Liver (tissue), 9 donors: ENCODE results near the gene RAB7A. TPM values are rescaled to one million over a fixed set of nuclear protein-coding genes. Genes with fewer than 3 reads are reported as not detected.

Source experiments
- DNase-seq: peaks from one replicate; pipeline ENCODE4 v3.0.0-alpha.2; 2017; ENCODE audit warnings: low spot score
- H3K27ac ChIP-seq, 2 donors: one replicate each; pipeline ENCODE4 v1.7.0; 2013; ENCODE audit warnings: inconsistent platforms in 2 of 2, low read length in 2 of 2, control low read depth in 1 of 2, low read depth in 1 of 2, mild to moderate bottlenecking in 1 of 2
- H3K27me3 ChIP-seq, 4 donors: one replicate each; pipeline versions ENCODE4 v1.6.1 to v1.7.0; 2013; ENCODE audit warnings: low read length in 3 of 4, inconsistent platforms in 1 of 4, mild to moderate bottlenecking in 1 of 4, moderate library complexity in 1 of 4; ENCODE audit not compliant: control insufficient read depth in 4 of 4, insufficient read depth in 4 of 4
- H3K36me3 ChIP-seq, 4 donors: one replicate each; pipeline versions ENCODE4 v1.6.1 to v1.7.0; 2013; ENCODE audit warnings: low read length in 3 of 4, mild to moderate bottlenecking in 3 of 4, low read depth in 1 of 4, moderate library complexity in 1 of 4; ENCODE audit not compliant: control insufficient read depth in 4 of 4, insufficient read depth in 3 of 4
- H3K4me1 ChIP-seq, 4 donors: one replicate each; pipeline versions ENCODE4 v1.6.1 to v1.7.0; 2013; ENCODE audit warnings: low read length in 3 of 4, mild to moderate bottlenecking in 3 of 4, moderate library complexity in 1 of 4; ENCODE audit not compliant: control insufficient read depth in 4 of 4, insufficient read depth in 4 of 4
- H3K4me3 ChIP-seq, 3 donors: one replicate each; pipeline versions ENCODE4 v1.6.1 to v1.7.0; 2013; ENCODE audit warnings: low read length in 3 of 3, control low read depth in 1 of 3, low read depth in 1 of 3, mild to moderate bottlenecking in 1 of 3
- H3K9ac ChIP-seq, 2 donors: one replicate each; pipeline ENCODE4 v1.7.0; 2013; ENCODE audit warnings: low read length in 2 of 2, mild to moderate bottlenecking in 2 of 2, moderate library complexity in 2 of 2, control low read depth in 1 of 2, low read depth in 1 of 2
- H3K9me3 ChIP-seq, 4 donors: one replicate each; pipeline versions ENCODE4 v1.6.1 to v1.7.0; 2013; ENCODE audit warnings: low read length in 3 of 4; ENCODE audit not compliant: control insufficient read depth in 4 of 4
- ATF3 ChIP-seq: IDR thresholded peaks from 2 replicates; pipeline ENCODE4 v1.6.1; 2016; ENCODE audit warnings: antibody characterized with exemption
- FOXA1 ChIP-seq: IDR thresholded peaks from 2 replicates; pipeline ENCODE4 v1.6.1; 2016; ENCODE audit warnings: antibody characterized with exemption
- HNF4A ChIP-seq, 2 donors: conservative IDR thresholded peaks; 2 replicates each; pipeline ENCODE4 v1.6.1; 2016; ENCODE audit warnings: antibody characterized with exemption in 2 of 2, mild to moderate bottlenecking in 2 of 2
- HNF4G ChIP-seq: IDR thresholded peaks from 2 replicates; pipeline ENCODE4 v1.6.1; 2016; ENCODE audit warnings: antibody characterized with exemption
- JUND ChIP-seq, 2 donors: IDR thresholded peaks; 2 replicates each; pipeline ENCODE4 v1.6.1; 2016; ENCODE audit warnings: antibody characterized with exemption in 2 of 2
- MAX ChIP-seq: IDR thresholded peaks from 2 replicates; pipeline ENCODE4 v1.6.1; 2016; ENCODE audit warnings: antibody characterized with exemption
- NR2F2 ChIP-seq: IDR thresholded peaks from 2 replicates; pipeline ENCODE4 v1.6.1; 2016; ENCODE audit warnings: antibody characterized with exemption
- RAD21 ChIP-seq, 2 donors: IDR thresholded peaks; 2 replicates each; pipeline ENCODE4 v1.6.1; 2016; ENCODE audit warnings: antibody characterized with exemption in 2 of 2, mild to moderate bottlenecking in 2 of 2
- RXRA ChIP-seq, 2 donors: IDR thresholded peaks; 2 replicates each; pipeline ENCODE4 v1.6.1; 2017 to 2018; ENCODE audit warnings: antibody characterized with exemption in 2 of 2, mild to moderate bottlenecking in 1 of 2
- SP1 ChIP-seq: IDR thresholded peaks from 2 replicates; pipeline ENCODE4 v1.6.1; 2018; ENCODE audit warnings: antibody characterized with exemption, mild to moderate bottlenecking
- TAF1 ChIP-seq: conservative IDR thresholded peaks from 2 replicates; pipeline ENCODE4 v1.6.1; 2016; ENCODE audit warnings: antibody characterized with exemption, mild to moderate bottlenecking
- YY1 ChIP-seq: IDR thresholded peaks from 2 replicates; pipeline ENCODE4 v1.6.1; 2016; ENCODE audit warnings: antibody characterized with exemption, mild to moderate bottlenecking
- ZBTB33 ChIP-seq: IDR thresholded peaks from 2 replicates; pipeline ENCODE4 v1.6.1; 2016; ENCODE audit warnings: antibody characterized with exemption
- WGBS: extraction: QIAGEN DNeasy Blood & Tissue Kit; methylation state at CpG from one replicate; pipeline ENCODE4 v1.1.7; 2013; 5-methylcytosine and 5-hydroxymethylcytosine counted together
- polyA plus RNA-seq, 2 donors: library from polyadenylated mRNA; stranded (reverse) in 1 of 2; unstranded in 1 of 2; fragments of 200-250 nt in 1 of 2; fragments of >200 nt in 1 of 2; fragmentation: Nextera tagmentation in 1 of 2; extraction: Ambion mirVana in 1 of 2; gene quantifications; one replicate each; pipeline versions ENCODE4 v1.2.1 to v1.2.3, GENCODE V29; 2013 to 2015
- total RNA-seq, 2 donors: library from RNA; depleted of rRNA; stranded (reverse); fragments of >200 nt; gene quantifications; one replicate each; pipeline ENCODE4 v1.2.3, GENCODE V29; 2014
- TF ChIP-seq, protein P1 (sequence below): fragments of 150-350 bp; IDR thresholded peaks from 2 replicates; pipeline ENCODE4 v1.5.1; 2017; ENCODE audit warnings: improper control_type of control experiment, low read depth, low read length; ENCODE audit not compliant: missing input control
- donor health status: healthy.
- donor health status: healthy.
- donor health status: healthy.
- donor health status: healthy.
- donor health status: healthy.

The RAB7A gene
- total and polyA plus RNA-seq, 4 donors, result 34.6 to 90.6 (median 63.4) TPM

DNA sequence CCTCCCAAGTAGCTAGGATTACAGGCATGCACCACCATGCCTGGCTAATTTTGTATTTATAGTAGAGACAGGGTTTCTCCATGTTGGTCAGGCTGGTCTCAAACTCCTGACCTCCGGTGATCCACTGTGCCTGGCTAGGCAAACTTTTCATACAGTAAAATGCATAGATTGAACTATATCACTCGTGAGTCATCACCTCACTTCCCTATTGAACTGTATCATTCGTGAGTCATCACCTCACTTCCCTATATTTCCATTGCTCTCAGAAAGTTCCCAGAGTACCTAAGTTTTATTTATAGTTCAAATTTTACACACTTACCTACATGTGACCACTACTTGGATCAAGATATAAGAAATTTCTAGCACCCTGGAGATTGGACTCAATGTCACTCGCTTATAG, 79.8 kb downstream of the RAB7A start:
- Histone ChIP-seq H3K9ac (no peak overlapping the region), H3K27me3 (no peaks in the 10 kb centered on the region), H3K27ac (no peak overlapping the region), H3K4me3 (no peak overlapping the region), H3K4me1 (peaks cover 0 to 16% (median 7%) of the 10 kb centered on the region in 4 donors), H3K9me3 (no peaks in the 10 kb centered on the region), H3K36me3 (peaks cover 2 to 34% (median 23%) of the 10 kb centered on the region in 4 donors)
- DNase-seq, result no peak
- TF ChIP-seq YY1, result no peak
- no peak for TF ChIP-seq MAX
- no peak for TF ChIP-seq NR2F2
- no peak for TF ChIP-seq HNF4A (conservative IDR thresholded peaks at IDR 0.05)
- no peak for TF ChIP-seq RXRA (IDR thresholded peaks at IDR 0.05)
- no peak for TF ChIP-seq RAD21 (IDR thresholded peaks at IDR 0.05)
- TF ChIP-seq FOXA1, result no peak
- no peak for TF ChIP-seq ZBTB33
- TF ChIP-seq SP1, result no peak
- no peak for TF ChIP-seq TAF1
- TF ChIP-seq, protein P1, sequence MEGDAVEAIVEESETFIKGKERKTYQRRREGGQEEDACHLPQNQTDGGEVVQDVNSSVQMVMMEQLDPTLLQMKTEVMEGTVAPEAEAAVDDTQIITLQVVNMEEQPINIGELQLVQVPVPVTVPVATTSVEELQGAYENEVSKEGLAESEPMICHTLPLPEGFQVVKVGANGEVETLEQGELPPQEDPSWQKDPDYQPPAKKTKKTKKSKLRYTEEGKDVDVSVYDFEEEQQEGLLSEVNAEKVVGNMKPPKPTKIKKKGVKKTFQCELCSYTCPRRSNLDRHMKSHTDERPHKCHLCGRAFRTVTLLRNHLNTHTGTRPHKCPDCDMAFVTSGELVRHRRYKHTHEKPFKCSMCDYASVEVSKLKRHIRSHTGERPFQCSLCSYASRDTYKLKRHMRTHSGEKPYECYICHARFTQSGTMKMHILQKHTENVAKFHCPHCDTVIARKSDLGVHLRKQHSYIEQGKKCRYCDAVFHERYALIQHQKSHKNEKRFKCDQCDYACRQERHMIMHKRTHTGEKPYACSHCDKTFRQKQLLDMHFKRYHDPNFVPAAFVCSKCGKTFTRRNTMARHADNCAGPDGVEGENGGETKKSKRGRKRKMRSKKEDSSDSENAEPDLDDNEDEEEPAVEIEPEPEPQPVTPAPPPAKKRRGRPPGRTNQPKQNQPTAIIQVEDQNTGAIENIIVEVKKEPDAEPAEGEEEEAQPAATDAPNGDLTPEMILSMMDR, result no peak
- no peak for TF ChIP-seq HNF4G
- no peak for TF ChIP-seq ATF3
- 81% methylated on average over 4 of the region's 4 CpGs for WGBS

GRCh38 chr3:128806588-128806987, 80.6 kb downstream of the RAB7A start:
- H3K27me3 ChIP-seq, result no peaks in the 10 kb centered on the region
- no peaks in the 10 kb centered on the region for H3K9me3 ChIP-seq
- H3K9ac ChIP-seq, result no peak overlapping the region
- whole genome bisulfite sequencing, result 83% methylated on average over 3 of the region's 3 CpGs
- H3K4me3 ChIP-seq, result no peak overlapping the region
- no peak overlapping the region for H3K27ac ChIP-seq
- H3K4me1 ChIP-seq, result peaks cover 0 to 16% (median 7%) of the 10 kb centered on the region in 4 donors
- H3K36me3 ChIP-seq, result peaks cover 2 to 39% (median 25%) of the 10 kb centered on the region in 4 donors
- DNase-seq, result no peak
- TF ChIP-seq MAX (no peak), SP1 (no peak), ATF3 (no peak), NR2F2 (no peak), FOXA1 (no peak), TAF1 (no peak), RAD21 (IDR thresholded peaks at IDR 0.05) (no peak), ZBTB33 (no peak), RXRA (IDR thresholded peaks at IDR 0.05) (no peak), HNF4A (conservative IDR thresholded peaks at IDR 0.05) (no peak), YY1 (no peak), JUND (IDR thresholded peaks at IDR 0.05) (no peak)
- TF ChIP-seq, protein P1, result no peak
